GM18909 (cell line): ENCODE measurements around the gene ITGA1.
"Not testable (repeated sequence)": the region's sequence is repeated elsewhere in the genome, so short reads cannot be mapped to it uniquely, and the experiment has no call there.

Source experiments
- ATAC-seq: cut with Tn5 transposase; IDR thresholded peaks from one replicate; pipeline ENCODE4 v1.9.1; 2021; ENCODE audit warnings: mild to moderate bottlenecking; ENCODE audit not compliant: unreplicated experiment, poor library complexity

The ITGA1 gene

GRCh38 chr5:52799983-52800393 is 12.3 kb downstream of the ITGA1 start:
- peak; percentile 89 for ATAC-seq

- ATAC-seq, result peak; percentile 41
Measured at GRCh38 chr5:52800394-52801213, 12.9 kb downstream of the ITGA1 start.

GRCh38 chr5:52801329-52801728 is 13.6 kb downstream of the ITGA1 start:
- no peak for ATAC-seq

- ATAC-seq, result no peak
Measured at GRCh38 chr5:52802272-52802973, 14.7 kb downstream of the ITGA1 start.

GRCh38 chr5:52802974-52803336 is 15.2 kb downstream of the ITGA1 start:
- ATAC-seq, result no peak

GRCh38 chr5:52804387-52804791 is 16.7 kb downstream of the ITGA1 start:
- no peak for ATAC-seq

GRCh38 chr5:52804981-52805380 is 17.3 kb downstream of the ITGA1 start:
- ATAC-seq, result no peak

- ATAC-seq, result no peak
Measured at GRCh38 chr5:52805615-52806014, 17.9 kb downstream of the ITGA1 start.

- no peak for ATAC-seq
Measured at GRCh38 chr5:52807037-52807436, 19.3 kb downstream of the ITGA1 start.

- ATAC-seq, result no peak
Measured at GRCh38 chr5:52807723-52808122, 20.0 kb downstream of the ITGA1 start.

- ATAC-seq, result no peak
Measured at GRCh38 chr5:52808316-52808901, 20.7 kb downstream of the ITGA1 start.

- no peak for ATAC-seq
Measured at GRCh38 chr5:52809884-52810283, 22.2 kb downstream of the ITGA1 start.

- no peak for ATAC-seq
Measured at GRCh38 chr5:52810426-52810825, 22.7 kb downstream of the ITGA1 start.

GRCh38 chr5:52811067-52811749 is 23.5 kb downstream of the ITGA1 start:
- no peak for ATAC-seq

- no peak for ATAC-seq
Measured at GRCh38 chr5:52814352-52815148, 26.8 kb downstream of the ITGA1 start.

GRCh38 chr5:52817818-52818217 is 30.1 kb downstream of the ITGA1 start:
- no peak for ATAC-seq

- ATAC-seq, result no peak
Measured at GRCh38 chr5:52818360-52818759, 30.6 kb downstream of the ITGA1 start.

- ATAC-seq, result not testable (repeated sequence)
Measured at GRCh38 chr5:52818807-52819206, 31.1 kb downstream of the ITGA1 start.

GRCh38 chr5:52821901-52822300 is 34.2 kb downstream of the ITGA1 start:
- ATAC-seq, result no peak

GRCh38 chr5:52822437-52822836 is 34.7 kb downstream of the ITGA1 start:
- no peak for ATAC-seq
